OCI-LY7 (cell line): ENCODE measurements around the gene SLX4IP. TPM values are rescaled to one million over a fixed set of nuclear protein-coding genes. Genes with fewer than 3 reads are reported as not detected.

Source experiments
- BruUV-seq: library from RNA; stranded (reverse); fragments of 400-500 nt; replicated peaks from 2 replicates; lab custom pipeline; 2021; lab: Mats Ljungman, UMichigan
- CTCF ChIA-PET: fragments of 300-600 bp; sonication (Branson Sonifier 250); formaldehyde crosslinking; loops from one replicate; lab custom pipeline; 2022; ENCODE audit warnings: antibody characterized with exemption; ENCODE audit not compliant: unreplicated experiment; lab: Charles Lee
- POLR2A ChIA-PET: fragments of 300-600 bp; sonication (Branson Sonifier 250); formaldehyde crosslinking; loops from one replicate; lab custom pipeline; 2022; ENCODE audit warnings: antibody characterized with exemption; lab: Charles Lee
- DNase-seq: peaks from one replicate; pipeline ENCODE4 v3.0.0-alpha.2; 2015; ENCODE audit warnings: low spot score
- H2AFZ ChIP-seq: fragments of 200-600 bp; sonication (generic), shearing (Covaris generic); 2 replicates; pipeline ENCODE4 v1.6.1; 2014; ENCODE audit warnings: mild to moderate bottlenecking, antibody characterized with exemption, low read length, moderate library complexity
- H3K27ac ChIP-seq: fragments of 200-600 bp; sonication (generic); 2 replicates; pipeline ENCODE4 v1.5.1; 2014; ENCODE audit warnings: mixed run types, low read depth, mild to moderate bottlenecking, moderate library complexity, low read length, inconsistent platforms; ENCODE audit not compliant: poor library complexity, severe bottlenecking
- H3K36me3 ChIP-seq: fragments of 200-600 bp; sonication (generic); 2 replicates; pipeline ENCODE4 v1.6.1; 2014; ENCODE audit warnings: mild to moderate bottlenecking, antibody characterized with exemption, low read length, moderate library complexity, mixed read lengths; ENCODE audit not compliant: insufficient read depth
- H3K4me1 ChIP-seq: fragments of 200-600 bp; sonication (generic); 2 replicates; pipeline ENCODE4 v1.5.1; 2014; ENCODE audit warnings: mild to moderate bottlenecking, low read length; ENCODE audit not compliant: insufficient read depth, poor library complexity, severe bottlenecking
- H3K4me2 ChIP-seq: fragments of 200-600 bp; sonication (generic); 2 replicates; pipeline ENCODE4 v1.6.1; 2014; ENCODE audit warnings: mild to moderate bottlenecking, low read length
- H3K4me3 ChIP-seq: fragments of 200-600 bp; sonication (generic); 2 replicates; pipeline ENCODE4 v1.5.1; 2014; ENCODE audit warnings: mild to moderate bottlenecking, low read depth, low read length; ENCODE audit not compliant: poor library complexity, severe bottlenecking
- H3K79me2 ChIP-seq: fragments of 200-600 bp; sonication (generic); 2 replicates; pipeline ENCODE4 v1.6.1; 2016; ENCODE audit warnings: low read depth, mild to moderate bottlenecking, low read length, moderate library complexity, mixed read lengths; ENCODE audit not compliant: insufficient read depth
- H3K9me2 ChIP-seq: fragments of 200-600 bp; sonication (generic); 2 replicates; pipeline ENCODE4 v1.6.1; 2016; ENCODE audit warnings: mild to moderate bottlenecking, low read length, mixed read lengths; ENCODE audit not compliant: insufficient read depth
- H3K9me3 ChIP-seq: fragments of 200-600 bp; sonication (generic); 2 replicates; pipeline ENCODE4 v1.6.1; 2014; ENCODE audit warnings: mild to moderate bottlenecking, mixed run types, low read length, mixed read lengths
- H4K20me1 ChIP-seq: fragments of 200-600 bp; sonication (generic); 2 replicates; pipeline ENCODE4 v1.6.1; 2014; ENCODE audit warnings: mild to moderate bottlenecking, antibody characterized with exemption, low read length, moderate library complexity, mixed read lengths; ENCODE audit not compliant: insufficient read depth
- EZH2phosphoT487 ChIP-seq: fragments of 200-600 bp; sonication (generic); IDR thresholded peaks from 2 replicates; pipeline ENCODE4 v1.6.1; 2018; ENCODE audit warnings: low read depth, borderline replicate concordance, mild to moderate bottlenecking, mixed run types, antibody characterized with exemption, low read length, moderate library complexity, mixed read lengths
- intact Hi-C: fragments of 100-400 bp; cut with micrococcal nuclease; formaldehyde crosslinking; loops from one replicate; pipeline ENCODE4 v1.10.0; 2022; ENCODE audit not compliant: unreplicated experiment
- total RNA-seq, 2 experiments: library from RNA; depleted of rRNA in 1 of 2; stranded (reverse); fragments of >200 nt in 1 of 2; shearing (Covaris generic) in 1 of 2; gene quantifications; 2 replicates each; pipeline ENCODE4 v1.2.3, GENCODE V29; 2014 to 2022
- TF ChIP-seq, protein P1 (sequence below): fragments of 200-600 bp; sonication (generic); conservative IDR thresholded peaks from 2 replicates; pipeline ENCODE4 v1.5.1; 2014; ENCODE audit warnings: mild to moderate bottlenecking, antibody characterized with exemption, low read length, moderate library complexity, mixed read lengths

SLX4IP gene
- total RNA-seq, 2 experiments from 2014 or later = 4.1 to 9.2 TPM

DNA sequence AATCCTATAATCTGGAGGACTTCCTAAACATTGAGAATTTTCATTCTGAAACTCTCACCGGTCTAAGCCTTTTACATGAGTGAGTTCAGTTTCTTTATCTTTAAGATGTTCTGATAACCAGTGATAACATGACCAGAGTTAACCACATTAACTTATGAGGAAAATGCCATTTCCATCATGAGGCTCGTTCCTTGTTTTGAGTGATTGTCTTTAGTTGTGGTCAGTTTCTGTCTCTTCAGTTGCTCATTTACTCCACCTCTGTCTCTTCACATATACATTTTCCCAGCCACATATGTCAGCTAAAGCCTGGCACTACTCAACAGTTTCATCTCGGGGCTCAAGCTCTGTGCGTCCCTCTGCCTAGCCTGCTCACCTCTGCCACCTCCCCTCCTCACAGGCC is 168.3 kb downstream of the SLX4IP start:
- H3K4me2 ChIP-seq = no peak overlapping the region
- intact Hi-C loops = no loop called here
- ChIA-PET POLR2A (no interaction called here), CTCF (no interaction called here)
- DNase-seq = no peak
- no peak overlapping the region for H2AFZ ChIP-seq
- no peaks in the 10 kb centered on the region for H4K20me1 ChIP-seq
- no peaks in the 10 kb centered on the region for H3K79me2 ChIP-seq
- no peaks in the 10 kb centered on the region for H3K9me3 ChIP-seq
- no peaks in the 10 kb centered on the region for H3K9me2 ChIP-seq
- H3K27ac ChIP-seq = no peak overlapping the region
- TF ChIP-seq, protein P1, sequence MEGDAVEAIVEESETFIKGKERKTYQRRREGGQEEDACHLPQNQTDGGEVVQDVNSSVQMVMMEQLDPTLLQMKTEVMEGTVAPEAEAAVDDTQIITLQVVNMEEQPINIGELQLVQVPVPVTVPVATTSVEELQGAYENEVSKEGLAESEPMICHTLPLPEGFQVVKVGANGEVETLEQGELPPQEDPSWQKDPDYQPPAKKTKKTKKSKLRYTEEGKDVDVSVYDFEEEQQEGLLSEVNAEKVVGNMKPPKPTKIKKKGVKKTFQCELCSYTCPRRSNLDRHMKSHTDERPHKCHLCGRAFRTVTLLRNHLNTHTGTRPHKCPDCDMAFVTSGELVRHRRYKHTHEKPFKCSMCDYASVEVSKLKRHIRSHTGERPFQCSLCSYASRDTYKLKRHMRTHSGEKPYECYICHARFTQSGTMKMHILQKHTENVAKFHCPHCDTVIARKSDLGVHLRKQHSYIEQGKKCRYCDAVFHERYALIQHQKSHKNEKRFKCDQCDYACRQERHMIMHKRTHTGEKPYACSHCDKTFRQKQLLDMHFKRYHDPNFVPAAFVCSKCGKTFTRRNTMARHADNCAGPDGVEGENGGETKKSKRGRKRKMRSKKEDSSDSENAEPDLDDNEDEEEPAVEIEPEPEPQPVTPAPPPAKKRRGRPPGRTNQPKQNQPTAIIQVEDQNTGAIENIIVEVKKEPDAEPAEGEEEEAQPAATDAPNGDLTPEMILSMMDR = no peak
- TF ChIP-seq EZH2phosphoT487 = no peak
- BruUV-seq = no TSS peak
- H3K4me1 ChIP-seq = no peaks in the 10 kb centered on the region
- H3K36me3 ChIP-seq = no peaks in the 10 kb centered on the region; the same call in 1 of the 2 replicates
- no peak overlapping the region for H3K4me3 ChIP-seq

DNA sequence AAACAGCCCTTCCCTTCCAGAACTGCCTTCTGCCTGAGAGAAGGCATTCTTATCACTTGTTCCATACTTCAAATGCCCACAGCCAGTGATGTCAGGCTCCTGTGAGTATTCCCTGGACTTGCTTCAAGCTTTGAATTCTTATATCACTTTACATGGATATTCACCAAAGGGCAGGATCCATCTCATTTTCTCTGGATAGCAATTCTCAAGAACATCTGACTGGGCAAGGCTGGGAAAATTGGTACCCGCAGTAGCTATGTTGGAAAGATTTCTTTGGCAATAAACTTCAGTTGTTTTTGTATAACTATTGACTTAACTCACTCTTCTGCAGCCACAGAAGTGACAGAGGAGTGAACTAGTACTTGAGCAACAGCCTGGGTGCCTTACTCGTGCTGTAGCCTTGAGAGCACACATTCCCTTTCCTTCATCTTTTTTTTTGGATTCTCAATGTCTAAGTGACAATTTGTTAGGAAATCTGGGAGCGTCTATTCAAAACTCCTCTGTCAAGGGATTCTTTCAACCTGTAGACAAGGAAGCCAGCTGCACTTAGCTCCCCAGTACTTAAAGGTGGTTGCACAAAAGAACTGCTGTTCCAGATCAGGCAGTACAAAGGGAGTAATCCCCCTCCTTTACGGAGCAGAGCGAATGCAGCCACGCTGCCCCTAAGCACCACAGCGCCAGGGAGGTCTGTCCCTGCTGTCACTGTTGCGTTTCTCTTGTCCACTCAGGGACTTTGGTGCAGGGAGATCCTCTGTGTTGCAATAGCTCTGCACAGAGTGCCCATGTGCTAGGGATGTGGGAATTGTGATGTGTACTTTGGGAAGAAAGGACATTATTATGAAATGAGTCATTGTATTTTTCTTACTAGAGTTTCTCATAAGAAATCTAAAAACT is 169.1 kb downstream of the SLX4IP start:
- BruUV-seq = no TSS peak
- intact Hi-C loops = no loop called here
- CTCF ChIA-PET = no interaction called here

More for the DNA sequence above, 169.1 kb downstream of the SLX4IP start:
- no peaks in the 10 kb centered on the region for H3K4me1 ChIP-seq
- no peak overlapping the region for H3K4me3 ChIP-seq
- POLR2A ChIA-PET = no interaction called here
- H3K9me3 ChIP-seq = no peaks in the 10 kb centered on the region
- H3K9me2 ChIP-seq = no peaks in the 10 kb centered on the region
- H4K20me1 ChIP-seq = no peaks in the 10 kb centered on the region
- no peaks in the 10 kb centered on the region for H3K79me2 ChIP-seq
- no peak for DNase-seq
- H2AFZ ChIP-seq = no peak overlapping the region
- H3K4me2 ChIP-seq = no peak overlapping the region
- H3K27ac ChIP-seq = no peak overlapping the region
- no peaks in the 10 kb centered on the region; the same call in 1 of the 2 replicates for H3K36me3 ChIP-seq
- TF ChIP-seq EZH2phosphoT487 = no peak
- TF ChIP-seq, protein P1 = no peak
